Smooth muscle cell (in vitro differentiated cells): ENCODE data around the gene OSBPL9. TPM values are rescaled to one million over a fixed set of nuclear protein-coding genes. Genes with fewer than 3 reads are reported as not detected.

Experiments used
- DNase-seq: peaks from one replicate; lab custom pipeline; 2025; ENCODE audit not compliant: unreplicated experiment; lab: John Stamatoyannopoulos, UW
- H2AFZ ChIP-seq: fragments of 200-600 bp; sonication (generic); 2 replicates; pipeline ENCODE4 v1.6.0; 2016; ENCODE audit warnings: antibody characterized with exemption, low read depth, mild to moderate bottlenecking
- H3F3A ChIP-seq: fragments of 200-600 bp; sonication (generic); 2 replicates; pipeline ENCODE4 v1.6.0; 2017; ENCODE audit warnings: antibody characterized with exemption, low read depth
- H3K27ac ChIP-seq: fragments of 200-600 bp; sonication (generic); 2 replicates; pipeline ENCODE4 v1.5.1; 2016; ENCODE audit warnings: low read depth, mild to moderate bottlenecking
- H3K27me3 ChIP-seq: fragments of 200-600 bp; sonication (generic); 2 replicates; pipeline ENCODE4 v1.6.1; 2016; ENCODE audit warnings: low read depth, mild to moderate bottlenecking
- H3K36me3 ChIP-seq: fragments of 200-600 bp; sonication (generic); 2 replicates; pipeline ENCODE4 v1.5.1; 2016; ENCODE audit warnings: low read depth
- H3K4me1 ChIP-seq: fragments of 200-600 bp; sonication (generic); 2 replicates; pipeline ENCODE4 v1.5.1; 2016; ENCODE audit warnings: low read depth
- H3K4me2 ChIP-seq: fragments of 200-600 bp; sonication (generic); 2 replicates; pipeline ENCODE4 v1.6.0; 2016; ENCODE audit warnings: mild to moderate bottlenecking
- H3K4me3 ChIP-seq: fragments of 200-600 bp; sonication (generic); 2 replicates; pipeline ENCODE4 v1.5.1; 2016; ENCODE audit warnings: mild to moderate bottlenecking
- H3K79me2 ChIP-seq: fragments of 200-600 bp; sonication (generic); 2 replicates; pipeline ENCODE4 v1.6.0; 2016; ENCODE audit warnings: low read depth, mild to moderate bottlenecking
- H3K9ac ChIP-seq: fragments of 200-600 bp; sonication (generic); 2 replicates; pipeline ENCODE4 v1.6.0; 2016; ENCODE audit warnings: low read depth
- H3K9me3 ChIP-seq: fragments of 200-600 bp; sonication (generic); replicated peaks from 2 replicates; pipeline ENCODE4 v1.5.1; 2016; ENCODE audit warnings: low read depth
- H4K20me1 ChIP-seq: fragments of 200-600 bp; sonication (generic); 2 replicates; pipeline ENCODE4 v1.6.0; 2016; ENCODE audit warnings: low read depth
- CTCF ChIP-seq: fragments of 200-600 bp; sonication (generic); IDR thresholded peaks from 2 replicates; pipeline ENCODE4 v1.5.1; 2017; ENCODE audit warnings: borderline replicate concordance, mild to moderate bottlenecking, antibody characterized with exemption; ENCODE audit not compliant: insufficient read depth, poor library complexity, severe bottlenecking
- WGBS: methylation state at CpG from one replicate; pipeline ENCODE4 v1.1.7; 2016; ENCODE audit warnings: low lambda C conversion rate; 5-methylcytosine and 5-hydroxymethylcytosine counted together
- polyA plus RNA-seq: library from polyadenylated mRNA; unstranded; fragments of >200 nt; fragmentation: Nextera tagmentation; extraction: Ambion mirVana; gene quantifications from 2 replicates; pipeline ENCODE4 v1.2.1, GENCODE V29; 2016
- total RNA-seq: library from RNA; depleted of rRNA; stranded (reverse); fragments of >200 nt; gene quantifications from 2 replicates; pipeline ENCODE4 v1.2.3, GENCODE V29; 2014

The OSBPL9 gene
- total and polyA plus RNA-seq, 2 experiments from 2014 or later, result 66.7 to 112 TPM

- Histone ChIP-seq H3K9me3 (no peaks in the 10 kb centered on the region), H2AFZ (no peak overlapping the region), H3K4me1 (no peaks in the 10 kb centered on the region), H3K36me3 (no peaks in the 10 kb centered on the region), H3K27ac (no peak overlapping the region), H3K27me3 (no peaks in the 10 kb centered on the region), H4K20me1 (peaks cover 7% of the 10 kb centered on the region), H3K4me3 (no peak overlapping the region), H3K9ac (no peak overlapping the region), H3K4me2 (no peak overlapping the region), H3F3A (peaks cover 3% of the 10 kb centered on the region), H3K79me2 (peaks cover 27% of the 10 kb centered on the region)
- no peak for DNase-seq
- WGBS, result 63% methylated on average over 4 of the region's 4 CpGs
- no peak for TF ChIP-seq CTCF
These were observed 52.4 kb downstream of the OSBPL9 start for GRCh38 chr1:51669272-51669671.

GRCh38 chr1:51669816-51670215, 52.9 kb downstream of the OSBPL9 start:
- H3K9me3 ChIP-seq, result no peaks in the 10 kb centered on the region
- H3K36me3 ChIP-seq, result no peaks in the 10 kb centered on the region
- no peak overlapping the region for H3K4me3 ChIP-seq
- H3K4me2 ChIP-seq, result no peak overlapping the region
- no peak overlapping the region for H3K9ac ChIP-seq
- 96% methylated on average over 2 of the region's 2 CpGs for WGBS
- peaks cover 7% of the 10 kb centered on the region for H4K20me1 ChIP-seq
- no peak overlapping the region for H2AFZ ChIP-seq
- TF ChIP-seq CTCF, result no peak
- H3K79me2 ChIP-seq, result peaks cover 31% of the 10 kb centered on the region
- no peak for DNase-seq
- H3K27me3 ChIP-seq, result no peaks in the 10 kb centered on the region
- no peaks in the 10 kb centered on the region for H3K4me1 ChIP-seq
- peaks cover 3% of the 10 kb centered on the region for H3F3A ChIP-seq
- H3K27ac ChIP-seq, result no peak overlapping the region

GRCh38 chr1:51671527-51672325, 54.8 kb downstream of the OSBPL9 start:
- TF ChIP-seq CTCF, result no peak
- no peak overlapping the region for H2AFZ ChIP-seq
- no peaks in the 10 kb centered on the region for H3K36me3 ChIP-seq
- H3K9me3 ChIP-seq, result no peaks in the 10 kb centered on the region
- H3K4me1 ChIP-seq, result no peaks in the 10 kb centered on the region
- no peak overlapping the region for H3K4me3 ChIP-seq
- no peak for DNase-seq
- H3F3A ChIP-seq, result no peaks in the 10 kb centered on the region
- H3K27ac ChIP-seq, result no peak overlapping the region
- H3K27me3 ChIP-seq, result no peaks in the 10 kb centered on the region
- peaks cover 36% of the 10 kb centered on the region for H3K79me2 ChIP-seq
- WGBS, result 65% methylated on average over 4 of the region's 4 CpGs
- H4K20me1 ChIP-seq, result peaks cover 7% of the 10 kb centered on the region
- no peak overlapping the region for H3K9ac ChIP-seq
- H3K4me2 ChIP-seq, result no peak overlapping the region

- no peak overlapping the region for H3K27ac ChIP-seq
- WGBS, result 97% methylated on average over 1 of the region's 1 CpG
- H3K4me1 ChIP-seq, result no peaks in the 10 kb centered on the region
- H3K4me2 ChIP-seq, result no peak overlapping the region
- H3K9ac ChIP-seq, result no peak overlapping the region
- no peak overlapping the region for H3K4me3 ChIP-seq
- H3K79me2 ChIP-seq, result peaks cover 37% of the 10 kb centered on the region
- no peaks in the 10 kb centered on the region for H3F3A ChIP-seq
- no peak overlapping the region for H2AFZ ChIP-seq
- H3K36me3 ChIP-seq, result no peaks in the 10 kb centered on the region
- H4K20me1 ChIP-seq, result peaks cover 7% of the 10 kb centered on the region
- TF ChIP-seq CTCF, result no peak
- DNase-seq, result no peak
- no peaks in the 10 kb centered on the region for H3K9me3 ChIP-seq
- no peaks in the 10 kb centered on the region for H3K27me3 ChIP-seq
These were observed 56.4 kb downstream of the OSBPL9 start for GRCh38 chr1:51673279-51673678.
